ENCODE results near the gene TBCD.

Gene TBCD

DNA sequence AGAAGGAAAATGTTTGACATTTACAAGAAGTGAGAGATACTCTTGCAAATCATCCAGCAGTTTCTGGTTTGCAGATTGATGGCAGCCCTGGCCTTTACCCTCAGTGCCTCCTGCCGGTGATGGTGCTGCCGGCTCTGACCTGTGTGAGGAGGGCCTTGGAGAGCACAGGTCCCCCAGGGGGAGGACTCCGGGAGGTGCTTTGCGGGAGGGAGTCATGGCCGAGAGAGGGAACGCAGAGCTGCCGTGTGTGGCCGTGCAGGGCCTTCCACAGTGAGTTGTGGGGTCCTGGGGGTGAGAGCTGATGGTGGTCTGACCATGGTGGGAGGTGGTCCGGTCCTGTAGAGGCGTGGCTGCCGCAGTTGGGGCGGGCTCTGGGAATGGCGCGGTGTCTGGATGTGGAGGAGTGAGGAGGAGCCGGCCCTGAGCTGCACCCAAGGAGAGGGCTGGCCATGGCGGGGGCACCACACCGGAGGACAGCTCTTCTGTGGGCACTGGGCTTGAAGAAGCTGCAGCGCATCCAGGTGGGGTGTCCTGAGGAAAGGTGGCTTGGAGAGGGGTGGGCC is 116.0 kb downstream of the TBCD start:
- DNase-seq (ENCODE audit: insufficient read length, low spot score) (no peak), FAIRE-seq (no peak)

GRCh38 chr17:82868715-82869131 is 116.9 kb downstream of the TBCD start:
- no peak for FAIRE-seq

GRCh38 chr17:82869536-82869935 is 117.7 kb downstream of the TBCD start:
- FAIRE-seq (no peak), DNase-seq (ENCODE audit: insufficient read length, low spot score) (no peak)

More at GRCh38 chr17:82868715-82869131, 116.9 kb downstream of the TBCD start:
- no peak for DNase-seq (ENCODE audit: insufficient read length, low spot score)

DNA sequence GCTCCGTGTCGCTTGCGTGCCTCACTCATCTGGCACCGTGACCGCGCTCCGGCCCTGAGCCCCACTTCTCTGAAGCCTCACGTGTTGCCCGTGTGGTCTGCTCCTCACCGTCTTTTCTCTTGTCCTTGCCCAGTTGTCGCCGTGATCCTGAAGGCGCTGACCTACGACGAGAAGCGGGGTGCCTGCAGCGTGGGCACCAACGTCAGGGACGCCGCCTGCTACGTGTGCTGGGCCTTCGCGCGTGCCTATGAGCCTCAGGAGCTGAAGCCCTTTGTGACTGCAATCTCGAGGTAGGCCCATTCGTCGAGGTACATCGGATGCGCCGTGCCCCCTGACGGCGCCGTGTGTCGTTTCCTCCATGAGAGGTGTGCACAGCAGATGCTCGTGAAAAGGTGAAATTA is 118.2 kb downstream of the TBCD start:
- FAIRE-seq, result no peak
- DNase-seq (ENCODE audit: insufficient read length, low spot score), result no peak

GRCh38 chr17:82870541-82870940 is 118.7 kb downstream of the TBCD start:
- FAIRE-seq (no peak), DNase-seq (ENCODE audit: insufficient read length, low spot score) (no peak)

DNA sequence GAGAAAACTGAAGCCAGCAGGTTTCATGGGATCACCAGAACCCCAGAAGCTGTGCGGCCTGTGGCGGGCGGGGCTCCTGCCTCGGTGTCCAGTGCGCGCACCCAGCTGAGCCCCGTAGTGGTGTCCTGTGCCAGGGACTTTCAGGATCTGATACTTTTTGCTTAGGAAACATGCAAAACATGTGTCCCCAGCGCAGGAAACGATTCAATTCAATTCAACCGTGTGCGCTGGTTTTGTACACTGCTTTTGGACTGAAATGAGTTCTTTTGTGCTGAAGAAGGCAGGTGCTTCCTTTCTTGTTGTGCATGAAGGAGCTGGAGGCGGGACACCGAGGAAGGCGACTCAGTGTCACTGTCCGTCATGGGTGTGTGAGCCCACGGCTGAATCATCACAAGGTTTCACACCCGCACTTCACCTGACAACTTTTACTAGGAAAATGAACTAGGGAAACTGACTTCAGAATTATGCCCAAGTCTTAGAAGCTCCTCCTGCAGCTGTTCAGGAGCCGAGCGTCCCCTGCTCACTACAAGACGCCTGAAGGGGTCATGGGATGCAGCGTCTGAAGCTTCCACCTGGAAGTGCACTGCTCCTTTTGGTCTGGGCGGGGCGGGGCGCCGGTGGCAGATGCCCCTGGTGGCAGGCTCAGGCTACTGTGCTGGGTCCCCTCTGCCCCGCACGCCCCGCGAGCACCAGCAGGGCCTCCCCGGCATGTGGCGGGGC is 119.4 kb downstream of the TBCD start:
- DNase-seq (ENCODE audit: insufficient read length, low spot score) (peak; percentile 81), FAIRE-seq (peak; percentile 97)

GRCh38 chr17:82871776-82872561 is 120.1 kb downstream of the TBCD start:
- FAIRE-seq, result no peak
- DNase-seq (ENCODE audit: insufficient read length, low spot score), result no peak

DNA sequence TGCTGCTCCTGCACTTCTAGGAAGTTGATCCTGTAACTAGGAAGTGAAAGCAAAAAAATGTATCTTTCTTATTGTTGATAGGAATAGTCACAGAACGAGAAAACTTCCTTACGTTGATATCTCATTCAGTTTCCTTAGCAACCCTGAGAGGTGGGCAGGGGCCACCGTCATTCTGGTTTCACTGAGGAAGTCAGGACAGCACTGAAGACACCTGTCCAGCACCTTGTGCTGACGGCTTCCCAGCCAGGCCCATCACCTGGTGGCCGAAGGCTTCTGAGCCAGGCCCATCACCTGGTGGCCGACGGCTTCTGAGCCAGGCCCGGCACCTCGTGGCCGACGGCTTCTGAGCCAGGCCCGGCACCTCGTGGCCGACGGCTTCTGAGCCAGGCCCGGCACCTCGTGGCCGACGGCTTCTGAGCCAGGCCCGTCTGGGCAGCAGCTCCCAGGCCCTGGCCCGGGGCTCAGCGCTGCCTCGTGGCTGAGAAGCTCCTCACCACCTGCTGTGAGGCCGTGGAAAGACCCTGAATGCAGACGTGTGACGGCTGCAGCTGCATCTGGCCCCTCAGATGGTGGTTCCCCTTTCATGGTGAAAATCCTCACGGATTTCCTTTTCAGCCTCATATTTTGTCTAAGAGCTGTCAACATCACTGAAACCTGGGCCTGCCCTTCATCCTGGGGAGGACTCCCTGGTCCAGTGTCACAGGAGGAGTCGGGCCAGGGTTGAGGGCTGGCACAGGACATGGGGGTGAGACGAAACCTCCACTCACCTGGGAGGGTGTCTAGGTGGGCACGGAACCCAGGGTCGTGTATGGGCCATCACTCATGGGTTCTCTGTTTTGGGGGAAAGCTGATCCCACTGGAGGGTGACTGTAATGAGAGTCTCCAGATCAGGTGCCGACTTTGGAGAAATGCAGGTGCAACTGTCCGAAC is 121.0 kb downstream of the TBCD start:
- DNase-seq (ENCODE audit: insufficient read length, low spot score), result no peak
- peak; percentile 88 for FAIRE-seq

DNA sequence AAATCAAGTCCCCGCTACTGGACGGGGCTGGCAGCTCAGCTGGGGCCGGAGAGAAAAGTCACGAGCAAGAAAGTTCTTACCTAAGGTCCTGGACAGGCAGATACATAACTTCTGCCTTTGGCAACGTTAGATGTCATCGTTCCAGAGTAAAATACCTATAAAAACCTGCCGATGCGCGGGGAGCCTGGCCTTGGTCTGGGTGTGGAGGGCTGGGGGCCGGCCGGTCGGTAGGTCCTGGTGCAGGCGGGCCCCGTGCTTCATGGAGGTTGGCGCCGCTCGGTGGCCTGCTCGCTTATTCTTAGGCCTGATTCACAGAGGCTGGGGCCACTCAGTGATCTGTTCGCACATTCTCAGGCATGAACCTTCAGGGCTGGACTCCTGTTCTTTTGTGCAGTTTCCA is 121.7 kb downstream of the TBCD start:
- no peak for FAIRE-seq
- DNase-seq (ENCODE audit: insufficient read length, low spot score), result no peak

- DNase-seq (ENCODE audit: insufficient read length, low spot score) (no peak), FAIRE-seq (no peak)
Observed at GRCh38 chr17:82874011-82874835, 122.4 kb downstream of the TBCD start.

DNA sequence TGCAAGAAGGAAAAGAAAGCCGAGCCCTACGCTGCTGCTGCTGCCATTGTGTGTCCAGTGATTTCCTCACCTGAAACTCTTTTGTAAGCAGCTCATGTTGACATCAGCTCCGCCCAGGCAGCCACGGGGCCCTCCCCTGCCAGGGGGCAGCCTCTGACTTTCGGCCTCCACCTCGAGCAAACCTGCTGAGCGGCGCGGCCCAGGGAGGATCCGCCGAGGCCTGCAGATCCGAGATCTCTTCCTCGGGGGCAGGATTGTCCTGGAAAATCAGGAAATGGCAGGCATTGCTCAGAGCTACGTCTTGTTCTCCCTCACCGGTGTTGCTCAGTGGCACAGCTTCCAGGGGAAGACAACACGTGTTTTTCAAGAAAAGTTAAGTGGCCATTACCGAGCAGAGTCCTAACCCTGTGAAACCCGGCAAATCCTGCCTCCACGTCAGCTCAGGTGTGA is 123.6 kb downstream of the TBCD start:
- DNase-seq (ENCODE audit: insufficient read length, low spot score) (no peak), FAIRE-seq (no peak)

DNA sequence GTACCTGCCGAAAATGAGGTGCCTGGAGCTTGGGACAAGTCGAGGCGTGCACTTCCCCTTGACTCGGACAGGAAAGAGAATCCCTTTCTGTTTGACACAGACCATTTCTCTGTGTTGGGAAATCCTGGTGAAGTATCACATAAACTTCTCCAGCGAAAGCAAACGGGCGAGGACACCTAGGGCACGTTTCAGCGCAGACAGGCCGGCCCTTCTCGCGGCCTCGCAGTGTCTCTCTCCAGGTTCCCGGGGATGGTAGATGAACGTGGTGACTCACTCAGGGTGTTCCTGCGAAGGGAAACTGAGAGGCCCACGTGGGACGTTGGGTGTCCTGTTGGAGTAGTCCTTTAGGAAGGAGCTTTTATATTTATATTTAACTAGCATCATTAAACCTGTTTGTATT is 124.3 kb downstream of the TBCD start:
- FAIRE-seq (no peak), DNase-seq (ENCODE audit: insufficient read length, low spot score) (no peak)

DNA sequence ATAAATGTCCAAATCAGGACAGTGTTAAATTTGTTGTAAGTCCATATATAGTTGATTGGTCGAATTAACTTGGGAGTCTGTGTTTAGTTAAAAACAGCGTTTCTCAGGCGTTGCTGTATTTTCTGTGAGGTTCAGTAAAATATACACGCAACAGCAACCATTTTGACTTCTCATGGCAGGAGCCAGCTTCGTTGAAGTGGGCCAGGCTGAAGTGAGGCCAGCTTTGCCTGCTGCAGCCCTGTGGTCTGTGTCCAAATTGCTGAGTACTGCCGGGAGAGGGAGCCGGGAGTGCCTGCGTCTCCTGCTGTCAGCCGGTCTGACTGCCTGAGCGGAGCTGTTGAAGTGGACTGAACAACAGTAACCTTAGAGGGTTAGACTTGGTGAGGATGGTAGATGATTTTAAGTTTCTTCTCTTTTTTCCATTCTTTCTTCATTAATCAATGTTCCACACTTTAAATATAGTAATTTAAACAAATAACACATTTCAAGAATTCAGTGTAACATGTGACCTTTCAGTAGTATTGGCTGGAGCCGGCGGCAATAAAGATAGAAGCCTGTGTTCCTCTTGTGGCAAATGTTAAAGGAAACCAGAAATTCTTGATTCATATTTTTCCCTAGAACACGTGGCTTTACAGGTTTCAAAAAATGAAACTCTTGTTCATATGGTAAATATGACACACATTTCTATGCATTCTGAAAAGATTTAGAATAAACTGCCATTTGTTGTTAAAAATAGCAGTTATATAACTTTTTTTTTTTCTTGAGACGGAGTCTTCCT is 124.9 kb downstream of the TBCD start:
- FAIRE-seq (peak; percentile 59), DNase-seq (ENCODE audit: insufficient read length, low spot score) (no peak)

- no peak for FAIRE-seq
- DNase-seq (ENCODE audit: insufficient read length, low spot score), result no peak
Observed at GRCh38 chr17:82878527-82878926, 126.7 kb downstream of the TBCD start.

DNA sequence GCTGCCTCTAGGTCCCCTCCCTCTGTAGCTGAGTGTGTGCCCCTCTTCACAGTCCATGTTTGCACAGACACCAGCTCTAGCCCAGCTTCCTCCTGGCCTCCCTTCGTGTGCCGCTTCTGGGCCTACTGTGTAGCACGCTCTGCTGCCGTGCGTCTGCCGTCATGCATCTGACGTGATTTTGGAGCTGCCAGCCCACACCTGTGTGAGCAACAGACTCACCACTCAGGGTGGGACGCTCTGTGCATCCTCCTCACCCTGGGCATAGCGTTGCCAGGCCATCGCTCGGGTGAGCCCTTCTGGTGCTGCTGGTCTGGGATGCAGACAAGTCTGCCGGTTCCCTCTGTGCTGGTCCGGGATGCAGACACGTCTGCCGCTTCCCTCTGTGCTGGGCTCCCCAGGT is 127.4 kb downstream of the TBCD start:
- DNase-seq (ENCODE audit: insufficient read length, low spot score), result no peak
- FAIRE-seq, result no peak

DNA sequence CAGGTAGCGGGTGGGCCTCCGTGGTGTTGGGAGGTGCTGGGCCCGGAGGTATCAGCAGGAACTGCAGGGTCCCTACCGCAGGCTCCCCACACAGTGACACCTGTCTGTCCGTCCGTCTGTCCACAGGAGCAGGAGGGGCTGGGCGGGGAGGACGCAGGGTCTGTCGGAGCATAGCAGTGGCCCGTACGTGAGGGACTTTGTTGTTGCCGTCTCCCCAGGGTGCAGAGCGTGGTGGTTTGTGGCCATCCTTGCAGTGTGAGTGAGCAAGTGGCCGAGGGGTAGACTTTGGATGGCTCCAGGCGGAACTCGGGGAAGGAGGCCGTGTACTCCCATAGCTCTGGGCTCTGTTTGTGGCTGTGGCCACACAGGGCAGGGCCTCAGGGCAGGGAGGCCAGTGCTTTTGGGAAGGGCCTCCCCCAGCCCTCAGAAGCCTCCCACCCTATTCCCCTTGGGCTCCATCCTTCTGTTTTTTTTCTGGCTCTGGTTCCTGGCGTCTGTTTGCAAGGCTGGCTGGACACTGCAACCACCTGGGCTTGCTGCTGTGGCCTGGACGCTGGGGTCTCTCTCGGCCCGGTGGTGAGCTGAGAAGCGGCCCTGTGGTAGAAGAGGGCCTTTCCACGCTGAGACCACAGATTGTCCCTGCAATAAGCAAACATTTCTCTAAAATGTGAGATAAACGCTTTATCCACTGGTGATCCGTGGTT is 128.9 kb downstream of the TBCD start:
- FAIRE-seq, result no peak
- no peak for DNase-seq (ENCODE audit: insufficient read length, low spot score)

GRCh38 chr17:82881324-82881823 is 129.5 kb downstream of the TBCD start:
- FAIRE-seq, result no peak
- DNase-seq (ENCODE audit: insufficient read length, low spot score), result no peak
